Stimulated activated CD4-positive, alpha-beta T cell treated with anti-CD3 and anti-CD28 coated beads, Interleukin-2, amount 100 ng/mL, for 24 hours (primary cell): ENCODE data around the gene ABCG4.
"Not testable (repeated sequence)": the region's sequence is repeated elsewhere in the genome, so short reads cannot be mapped to it uniquely, and the experiment has no call there.

Experiments
- DNase-seq, 2 donors: peaks; one replicate each; pipeline ENCODE4 v3.0.0-alpha.2; 2020

Gene ABCG4

DNA sequence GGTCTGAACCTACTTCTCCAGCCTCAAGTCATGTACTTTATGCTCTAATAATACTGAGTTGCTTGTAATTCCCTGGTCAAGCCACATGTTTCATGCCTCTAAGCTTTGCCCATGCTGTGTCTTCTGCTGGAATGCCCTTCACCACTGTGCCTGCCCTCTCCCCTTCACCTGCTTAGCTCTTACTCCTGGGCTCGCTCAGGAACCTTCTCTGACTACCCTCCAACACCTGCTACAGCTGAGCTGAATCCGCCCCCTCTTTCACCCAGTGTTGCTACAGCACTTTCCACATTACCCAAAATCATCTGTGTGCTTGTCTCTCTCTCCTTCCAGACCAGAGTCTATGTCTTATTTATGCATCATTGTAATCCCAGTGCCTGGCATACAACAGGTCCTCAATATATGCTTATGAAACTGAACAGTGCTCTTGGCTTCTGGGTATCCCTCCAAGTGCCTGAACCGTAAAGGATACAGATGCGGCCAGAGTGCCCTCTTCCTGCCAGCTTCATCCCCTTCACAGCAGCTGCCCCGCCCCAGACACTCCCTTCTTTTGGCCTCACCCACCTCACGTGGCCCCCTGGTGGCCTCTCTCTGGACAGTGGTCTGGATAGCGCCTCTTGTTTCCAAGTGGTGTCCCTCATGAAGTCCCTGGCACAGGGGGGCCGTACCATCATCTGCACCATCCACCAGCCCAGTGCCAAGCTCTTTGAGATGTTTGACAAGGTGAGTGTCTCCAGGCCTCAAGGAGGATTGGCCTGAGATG is 7.1 kb downstream of the ABCG4 start:
- DNase-seq = no peak

DNA sequence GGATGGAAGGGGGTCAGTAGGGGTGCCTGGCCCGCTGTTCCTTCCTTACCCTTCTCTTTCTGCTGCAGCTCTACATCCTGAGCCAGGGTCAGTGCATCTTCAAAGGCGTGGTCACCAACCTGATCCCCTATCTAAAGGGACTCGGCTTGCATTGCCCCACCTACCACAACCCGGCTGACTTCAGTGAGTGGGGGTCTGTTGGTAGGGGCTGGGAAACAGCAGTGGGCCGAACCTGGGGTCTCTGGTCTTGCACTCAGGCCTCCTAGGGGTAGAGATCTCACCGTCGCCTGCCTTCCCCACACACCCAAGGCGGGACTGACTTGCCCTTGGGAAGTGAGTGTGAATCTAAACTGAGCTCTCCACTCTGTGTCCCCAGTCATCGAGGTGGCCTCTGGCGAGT is 7.6 kb downstream of the ABCG4 start:
- DNase-seq = no peak

GRCh38 chr11:119157063-119157462 is 8.2 kb downstream of the ABCG4 start:
- DNase-seq = no peak

GRCh38 chr11:119158467-119158866 is 9.6 kb downstream of the ABCG4 start:
- DNase-seq = no peak

DNA sequence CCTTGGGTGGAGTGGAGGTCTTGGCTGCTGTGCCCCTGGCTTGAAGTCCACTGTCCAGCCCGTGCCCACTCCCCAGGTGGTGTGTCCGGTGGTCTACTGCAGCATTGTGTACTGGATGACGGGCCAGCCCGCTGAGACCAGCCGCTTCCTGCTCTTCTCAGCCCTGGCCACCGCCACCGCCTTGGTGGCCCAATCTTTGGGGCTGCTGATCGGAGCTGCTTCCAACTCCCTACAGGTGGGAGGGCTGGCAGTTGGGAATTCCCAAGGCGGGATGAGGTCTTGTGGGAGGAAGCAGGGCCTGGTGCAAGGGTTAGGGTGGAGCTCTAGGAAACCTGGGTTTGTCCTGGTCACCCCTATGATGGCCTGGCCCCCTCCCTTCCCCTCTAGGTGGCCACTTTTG is 11.3 kb downstream of the ABCG4 start:
- DNase-seq = no peak

- DNase-seq = no peak
These were observed 13.0 kb downstream of the ABCG4 start for GRCh38 chr11:119161871-119162270.

DNA sequence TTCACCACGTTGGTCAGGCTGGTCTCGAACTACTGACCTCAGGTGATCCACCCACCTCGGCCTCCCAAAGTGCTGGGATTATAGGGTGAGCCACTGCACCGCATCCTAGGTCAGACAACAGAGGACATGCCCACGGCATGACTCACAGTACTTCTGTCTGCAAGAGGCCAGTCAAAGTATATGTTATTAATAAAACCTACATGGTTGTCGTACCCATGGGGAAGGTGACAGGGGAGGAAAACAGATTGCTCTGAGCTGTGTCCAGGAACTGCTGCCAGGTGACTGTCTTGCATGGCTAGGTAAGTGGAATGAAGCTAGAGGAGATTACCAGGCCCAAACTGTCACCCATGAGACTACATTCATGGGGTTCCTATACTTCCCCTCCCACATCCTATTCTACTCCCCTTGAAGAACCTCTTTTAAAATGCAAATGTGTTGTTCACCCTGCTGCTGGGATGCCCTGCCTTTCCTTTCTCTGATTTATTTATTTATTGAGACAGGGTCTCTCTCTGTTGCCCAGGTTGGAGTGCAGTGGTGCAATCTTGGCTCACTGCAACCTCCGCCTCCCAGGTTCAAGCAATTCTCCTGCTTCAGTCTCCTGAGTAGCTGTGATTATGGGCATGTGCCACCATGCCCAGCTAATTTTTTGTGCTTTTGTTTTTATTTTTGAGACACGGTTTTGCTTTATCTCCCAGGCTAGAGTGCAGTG is 17.7 kb downstream of the ABCG4 start:
- DNase-seq = no peak

DNA sequence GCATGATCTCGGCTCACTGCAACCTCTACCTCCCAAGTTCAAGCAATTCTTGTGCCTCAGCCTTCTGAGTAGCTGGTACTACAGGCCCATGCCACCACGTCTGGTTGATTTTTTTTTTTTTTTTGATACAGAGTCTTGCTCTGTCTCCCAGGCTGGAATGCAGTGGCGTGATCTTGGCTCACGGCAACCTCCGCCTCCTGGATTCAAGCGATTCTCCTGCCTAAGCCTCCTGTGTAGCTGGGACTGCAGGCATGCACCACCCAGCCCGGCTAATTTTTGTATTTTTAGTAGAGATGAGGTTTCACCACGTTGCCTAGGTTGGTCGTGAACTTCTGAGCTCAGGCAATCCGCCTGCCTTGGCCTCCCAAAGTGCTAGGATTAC is 18.2 kb downstream of the ABCG4 start:
- not testable (repeated sequence) for DNase-seq

- no peak for DNase-seq
These were observed 19.1 kb downstream of the ABCG4 start for GRCh38 chr11:119167933-119168332.

DNA sequence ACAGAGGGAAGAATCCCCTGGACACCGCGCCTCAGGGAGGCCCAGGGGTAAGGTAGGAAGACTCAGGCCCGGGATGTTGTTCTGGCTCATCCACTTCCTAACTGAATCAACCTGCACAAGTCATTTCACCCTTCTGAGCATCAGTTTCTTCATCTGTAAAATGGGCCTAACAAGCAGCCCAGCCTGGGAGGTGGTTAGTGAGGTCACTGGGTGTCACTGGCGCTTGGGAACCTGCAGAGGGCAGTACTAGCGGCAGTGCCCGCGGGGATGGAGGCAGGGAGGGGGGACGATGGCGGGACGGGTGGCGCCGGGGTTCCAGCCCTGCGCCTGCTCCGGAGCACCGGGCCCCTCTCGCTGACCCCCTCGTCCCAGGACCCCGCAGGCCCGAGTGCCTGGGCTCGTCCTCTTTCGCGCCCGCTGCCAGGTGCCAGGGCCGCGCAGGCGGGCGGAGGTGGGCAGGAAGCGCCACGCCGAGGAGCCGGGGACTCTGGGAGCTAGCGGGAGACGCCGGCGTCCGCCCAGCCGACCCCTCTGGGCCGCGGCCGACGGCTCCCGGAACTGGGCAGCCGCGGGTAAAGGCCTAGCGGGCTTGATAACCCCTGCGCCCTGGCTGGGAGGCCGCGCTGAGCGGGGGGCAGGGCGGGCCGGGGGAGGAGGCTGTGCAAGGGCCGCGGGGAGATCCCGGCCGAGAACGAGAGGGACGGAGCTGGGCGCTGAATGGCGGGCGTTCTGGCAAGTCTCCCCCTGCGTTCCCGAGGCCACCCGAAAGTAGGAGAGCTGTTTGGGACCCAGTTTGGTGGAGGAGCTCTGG is 19.8 kb downstream of the ABCG4 start, which contains the start of gene NLRX1:
TSS of gene NLRX1 (plus strand) at position 255 of the 811 bp plus-strand sequence. CDS start 2,679 bp downstream, outside the sequence.
- DNase-seq = peak; percentile 87 to 88

DNA sequence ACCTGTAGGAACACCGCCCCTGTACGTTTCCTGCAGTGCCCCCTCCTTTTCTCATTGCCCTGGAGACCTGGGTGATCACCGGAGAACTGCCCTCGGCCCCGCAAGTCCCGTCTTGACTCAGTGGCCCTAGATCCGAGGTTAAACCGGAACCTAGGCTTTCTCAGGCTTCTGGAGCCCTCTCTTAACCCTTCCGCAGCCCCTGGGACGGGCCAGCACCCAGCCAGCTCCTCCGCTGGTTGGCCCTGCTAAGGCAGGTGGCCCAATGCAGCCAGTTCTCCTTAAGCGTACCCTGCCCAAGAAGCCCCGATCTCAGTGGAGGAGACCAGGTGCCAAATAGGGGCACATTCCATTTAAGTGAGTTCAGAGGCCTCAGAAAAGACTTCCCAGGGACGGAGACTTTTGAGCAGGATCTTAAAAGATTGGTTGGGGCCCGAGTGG is 20.4 kb downstream of the ABCG4 start:
- DNase-seq = peak; percentile 49 to 52

DNA sequence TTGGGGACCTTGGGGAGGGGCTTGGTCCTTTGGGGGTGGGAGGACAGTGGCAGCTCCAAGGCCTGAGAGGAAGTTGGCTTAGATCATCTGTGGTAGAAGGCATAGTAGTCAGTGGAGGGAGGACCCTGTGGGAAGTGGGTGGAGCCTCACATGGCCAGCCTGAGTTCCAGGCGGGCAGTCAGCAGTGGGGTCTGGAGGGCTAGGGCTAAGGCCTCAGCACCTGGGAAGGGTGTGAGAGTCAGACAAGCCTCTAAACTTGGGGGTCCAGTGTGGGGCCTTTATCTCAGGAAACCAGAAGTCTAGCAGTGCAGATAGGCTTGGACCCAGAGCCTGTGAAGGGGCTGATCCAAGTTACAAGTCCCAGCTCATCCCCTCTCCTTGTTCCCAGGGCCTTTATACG is 23.7 kb downstream of the ABCG4 start:
- DNase-seq = no peak

DNA sequence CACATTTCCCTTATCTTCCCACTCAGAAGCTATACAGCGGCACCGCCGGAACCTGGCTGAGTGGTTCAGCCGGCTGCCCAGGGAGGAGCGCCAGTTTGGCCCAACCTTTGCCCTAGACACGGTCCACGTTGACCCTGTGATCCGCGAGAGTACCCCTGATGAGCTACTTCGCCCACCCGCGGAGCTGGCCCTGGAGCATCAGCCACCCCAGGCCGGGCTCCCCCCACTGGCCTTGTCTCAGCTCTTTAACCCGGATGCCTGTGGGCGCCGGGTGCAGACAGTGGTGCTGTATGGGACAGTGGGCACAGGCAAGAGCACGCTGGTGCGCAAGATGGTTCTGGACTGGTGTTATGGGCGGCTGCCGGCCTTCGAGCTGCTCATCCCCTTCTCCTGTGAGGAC is 24.6 kb downstream of the ABCG4 start:
- no peak for DNase-seq

DNA sequence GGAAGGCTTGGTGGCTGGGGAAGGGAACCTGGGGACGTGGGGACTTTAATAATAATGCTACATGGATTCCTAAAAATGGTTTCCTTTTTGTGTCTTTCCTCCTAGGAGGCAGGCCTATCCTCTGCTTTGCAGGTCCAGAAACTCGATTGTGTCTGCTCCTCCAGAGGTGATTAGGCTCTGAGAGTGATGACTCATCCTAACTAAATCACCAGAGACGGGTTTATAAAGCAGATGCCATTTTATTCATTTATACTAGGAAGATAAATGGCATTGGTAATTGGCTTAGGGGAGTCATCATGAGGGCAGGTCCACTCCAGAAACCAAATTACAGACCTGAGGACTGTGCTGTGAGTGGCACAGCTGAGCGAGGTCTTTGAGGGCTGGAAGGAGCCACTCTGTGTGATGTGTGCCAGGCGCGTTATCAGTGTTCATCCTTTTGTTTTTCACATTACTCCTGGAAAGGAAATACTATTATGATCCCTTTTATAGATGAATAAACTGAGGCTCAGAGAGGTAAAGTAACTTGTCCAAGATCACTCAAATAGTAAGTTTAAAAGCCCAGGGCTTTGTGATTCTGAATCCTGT is 26.7 kb downstream of the ABCG4 start:
- no peak for DNase-seq

DNA sequence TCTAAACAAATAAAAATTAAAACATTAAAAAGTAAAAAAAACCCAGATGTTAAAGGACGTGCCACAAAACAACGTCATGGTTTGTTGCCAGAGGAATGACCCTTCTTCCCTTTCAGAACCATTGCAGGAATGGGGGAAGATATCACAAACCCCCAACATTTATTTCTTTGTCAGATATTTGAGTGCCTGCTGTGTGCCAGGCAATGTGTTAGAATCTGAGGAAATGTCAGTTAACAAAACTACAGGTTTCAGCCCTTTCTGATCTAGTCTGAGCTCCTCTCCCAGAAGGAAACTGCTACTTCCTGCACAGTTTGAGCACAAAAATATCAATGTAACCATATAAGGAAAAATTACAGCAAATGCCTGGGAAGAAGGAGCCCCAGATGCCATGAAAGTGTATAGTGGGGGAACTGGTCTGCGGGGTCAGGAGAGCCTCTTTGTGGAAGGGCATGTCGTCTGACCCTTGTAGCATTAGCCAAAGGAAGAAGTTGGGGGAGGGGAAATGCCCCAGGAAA is 29.4 kb downstream of the ABCG4 start:
- DNase-seq = no peak

- no peak for DNase-seq
These were observed 30.5 kb downstream of the ABCG4 start for GRCh38 chr11:119179342-119179741.

- DNase-seq = no peak
These were observed 31.1 kb downstream of the ABCG4 start for GRCh38 chr11:119179983-119180382.

DNA sequence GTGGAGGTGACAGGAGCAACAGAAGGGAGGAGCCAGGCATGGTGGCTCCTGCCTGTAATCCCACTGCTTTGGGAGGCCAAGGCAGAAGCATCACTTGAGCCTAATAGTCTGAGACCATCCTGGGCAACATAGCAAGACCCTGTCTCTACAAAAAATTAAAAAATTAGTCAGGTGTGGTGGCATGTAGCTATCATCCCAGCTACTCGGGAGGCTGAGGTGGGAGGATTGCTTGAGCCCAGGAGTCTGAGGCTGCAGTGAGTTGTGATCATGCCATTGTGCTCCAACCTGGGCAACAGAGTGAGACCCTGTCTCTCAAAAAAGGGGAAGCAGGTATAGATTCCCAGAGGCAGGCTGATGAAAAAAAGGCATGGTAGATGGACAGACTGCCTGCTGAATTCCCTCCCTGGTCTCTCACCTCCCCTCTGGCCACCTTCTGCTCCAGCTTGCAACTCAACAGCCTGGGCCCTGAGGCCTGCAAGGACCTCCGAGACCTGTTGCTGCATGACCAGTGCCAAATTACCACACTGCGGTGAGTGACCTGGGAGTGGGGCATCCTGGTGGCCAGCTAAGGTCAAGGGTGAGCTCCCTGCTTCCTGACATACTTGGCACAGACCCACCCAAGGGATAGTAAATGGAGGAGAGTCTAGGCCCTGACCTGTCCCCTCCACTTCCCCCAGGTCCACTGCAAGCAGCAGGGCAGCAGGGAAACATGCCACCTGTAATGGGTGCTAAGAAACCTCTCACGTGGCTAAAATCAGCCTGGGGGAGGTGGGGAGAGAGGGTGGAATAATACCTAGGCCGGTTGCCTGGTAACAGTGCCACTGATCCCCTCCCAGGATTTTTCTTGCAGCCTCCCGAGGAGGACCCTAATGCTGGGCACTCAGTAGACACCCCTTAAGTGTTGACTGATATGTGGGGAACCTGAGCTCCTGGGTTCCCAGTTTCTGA is 32.2 kb downstream of the ABCG4 start:
- DNase-seq = no peak

GRCh38 chr11:119181677-119182412 is 33.0 kb downstream of the ABCG4 start:
- DNase-seq = no peak

DNA sequence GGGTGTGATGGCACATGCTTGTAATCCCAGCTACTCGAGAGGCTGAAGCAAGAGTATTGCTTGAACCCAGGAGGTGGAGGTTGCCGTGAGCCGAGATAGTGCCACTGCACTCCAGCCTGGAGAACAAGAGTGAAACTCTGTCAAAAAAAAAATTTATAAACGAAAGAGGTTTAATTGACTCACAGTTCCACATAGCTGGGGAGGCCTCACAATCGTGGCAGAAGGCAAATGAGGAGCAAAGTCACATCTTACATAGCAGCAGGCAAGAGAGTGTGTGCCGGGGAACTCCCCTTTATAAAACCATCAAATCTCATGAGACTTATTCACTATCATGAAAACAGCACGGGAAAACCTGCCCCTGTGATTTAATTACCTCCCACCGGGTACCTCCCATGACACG is 35.5 kb downstream of the ABCG4 start:
- DNase-seq = not testable (repeated sequence)
